Measurements from ENCODE around the gene FOXJ3. TPM values are rescaled to one million over a fixed set of nuclear protein-coding genes. Genes with fewer than 3 reads are reported as not detected.

FOXJ3 gene
- total RNA-seq, 1 donor from 2014 or later, result 50.1 TPM

- DNase-seq (ENCODE audit: low spot score), result no peak
- Mint-ChIP-seq H3K4me1 (ENCODE audit: low read depth) (peaks cover 8% of the 10 kb centered on the region), H3K36me3 (ENCODE audit: low read depth) (peaks cover 6% of the 10 kb centered on the region), H3K9me3 (peaks cover 34% of the 10 kb centered on the region), H3K27me3 (ENCODE audit: insufficient read depth) (peaks cover 9% of the 10 kb centered on the region), H3K4me3 (no peak overlapping the region), H3K27ac (no peak overlapping the region)
- intact Hi-C loops (cut with micrococcal nuclease), result no loop called here
These were observed 172.9 kb downstream of the FOXJ3 start for GRCh38 chr1:42162181-42162580.

GRCh38 chr1:42158189-42158588 is 176.8 kb downstream of the FOXJ3 start:
- intact Hi-C loops (cut with micrococcal nuclease), result no loop called here
- H3K4me3 Mint-ChIP-seq, result no peak overlapping the region
- peaks cover 8% of the 10 kb centered on the region for H3K4me1 Mint-ChIP-seq (ENCODE audit: low read depth)
- no peak overlapping the region for H3K27ac Mint-ChIP-seq
- DNase-seq (ENCODE audit: low spot score), result no peak
- peaks cover 9% of the 10 kb centered on the region for H3K27me3 Mint-ChIP-seq (ENCODE audit: insufficient read depth)
- H3K36me3 Mint-ChIP-seq (ENCODE audit: low read depth), result peaks cover 6% of the 10 kb centered on the region
- H3K9me3 Mint-ChIP-seq, result peaks cover 34% of the 10 kb centered on the region

GRCh38 chr1:42157667-42158066 is 177.4 kb downstream of the FOXJ3 start:
- H3K4me3 Mint-ChIP-seq, result no peak overlapping the region
- H3K4me1 Mint-ChIP-seq (ENCODE audit: low read depth), result peaks cover 8% of the 10 kb centered on the region
- peaks cover 9% of the 10 kb centered on the region for H3K27me3 Mint-ChIP-seq (ENCODE audit: insufficient read depth)
- H3K27ac Mint-ChIP-seq, result no peak overlapping the region
- intact Hi-C loops (cut with micrococcal nuclease), result no loop called here
- peaks cover 6% of the 10 kb centered on the region for H3K36me3 Mint-ChIP-seq (ENCODE audit: low read depth)
- no peak for DNase-seq (ENCODE audit: low spot score)
- H3K9me3 Mint-ChIP-seq, result peaks cover 34% of the 10 kb centered on the region

GRCh38 chr1:42155362-42155761 is 179.7 kb downstream of the FOXJ3 start:
- Mint-ChIP-seq H3K9me3 (peaks cover 14% of the 10 kb centered on the region), H3K27ac (no peak overlapping the region), H3K27me3 (ENCODE audit: insufficient read depth) (peaks cover 7% of the 10 kb centered on the region), H3K4me3 (no peak overlapping the region), H3K4me1 (ENCODE audit: low read depth) (peaks cover 8% of the 10 kb centered on the region), H3K36me3 (ENCODE audit: low read depth) (no peaks in the 10 kb centered on the region)
- intact Hi-C loops (cut with micrococcal nuclease), result no loop called here
- no peak for DNase-seq (ENCODE audit: low spot score)

GRCh38 chr1:42154685-42155084 is 180.3 kb downstream of the FOXJ3 start:
- H3K27me3 Mint-ChIP-seq (ENCODE audit: insufficient read depth), result peaks cover 6% of the 10 kb centered on the region
- peaks cover 8% of the 10 kb centered on the region for H3K4me1 Mint-ChIP-seq (ENCODE audit: low read depth)
- no peaks in the 10 kb centered on the region for H3K36me3 Mint-ChIP-seq (ENCODE audit: low read depth)
- H3K4me3 Mint-ChIP-seq, result no peak overlapping the region
- H3K27ac Mint-ChIP-seq, result no peak overlapping the region
- intact Hi-C loops (cut with micrococcal nuclease), result no loop called here
- peaks cover 8% of the 10 kb centered on the region for H3K9me3 Mint-ChIP-seq
- no peak for DNase-seq (ENCODE audit: low spot score)

- intact Hi-C loops (cut with micrococcal nuclease), result no loop called here
- no peaks in the 10 kb centered on the region for H3K36me3 Mint-ChIP-seq (ENCODE audit: low read depth)
- H3K27me3 Mint-ChIP-seq (ENCODE audit: insufficient read depth), result no peaks in the 10 kb centered on the region
- H3K9me3 Mint-ChIP-seq, result peaks cover 3% of the 10 kb centered on the region
- no peak overlapping the region for H3K27ac Mint-ChIP-seq
- peaks cover 8% of the 10 kb centered on the region for H3K4me1 Mint-ChIP-seq (ENCODE audit: low read depth)
- H3K4me3 Mint-ChIP-seq, result no peak overlapping the region
- DNase-seq (ENCODE audit: low spot score), result no peak
These were observed 181.4 kb downstream of the FOXJ3 start for GRCh38 chr1:42153624-42154023.

GRCh38 chr1:42152907-42153600 is 182.0 kb downstream of the FOXJ3 start, which contains the start of gene GUCA2B:
Gene GUCA2B (plus strand): TSS chr1:42153410. CDS start chr1:42153451, 41 bp downstream.
- Mint-ChIP-seq H3K9me3 (peaks cover 3% of the 10 kb centered on the region), H3K36me3 (ENCODE audit: low read depth) (no peaks in the 10 kb centered on the region), H3K27me3 (ENCODE audit: insufficient read depth) (no peaks in the 10 kb centered on the region), H3K4me3 (no peak within 1 kb of the TSS), H3K27ac (no peak within 1 kb of the TSS), H3K4me1 (ENCODE audit: low read depth) (peaks cover 7% of the 10 kb centered on the region)
- DNase-seq (ENCODE audit: low spot score), result no peak
- intact Hi-C loops (cut with micrococcal nuclease), result no loop called here

- Mint-ChIP-seq H3K4me1 (ENCODE audit: low read depth) (no peaks in the 10 kb centered on the region), H3K4me3 (no peak overlapping the region), H3K27ac (no peak overlapping the region), H3K9me3 (no peaks in the 10 kb centered on the region), H3K27me3 (ENCODE audit: insufficient read depth) (no peaks in the 10 kb centered on the region), H3K36me3 (ENCODE audit: low read depth) (no peaks in the 10 kb centered on the region)
- intact Hi-C loops (cut with micrococcal nuclease), result no loop called here
- no peak for DNase-seq (ENCODE audit: low spot score)
These were observed 182.9 kb downstream of the FOXJ3 start for GRCh38 chr1:42152119-42152518.

GRCh38 chr1:42150651-42151050 is 184.4 kb downstream of the FOXJ3 start:
- H3K9me3 Mint-ChIP-seq, result no peaks in the 10 kb centered on the region
- intact Hi-C loops (cut with micrococcal nuclease), result no loop called here
- no peak overlapping the region for H3K4me3 Mint-ChIP-seq
- no peaks in the 10 kb centered on the region for H3K4me1 Mint-ChIP-seq (ENCODE audit: low read depth)
- no peak overlapping the region for H3K27ac Mint-ChIP-seq
- H3K36me3 Mint-ChIP-seq (ENCODE audit: low read depth), result no peaks in the 10 kb centered on the region
- no peaks in the 10 kb centered on the region for H3K27me3 Mint-ChIP-seq (ENCODE audit: insufficient read depth)
- no peak for DNase-seq (ENCODE audit: low spot score)

GRCh38 chr1:42148166-42148565 is 186.9 kb downstream of the FOXJ3 start:
- H3K27ac Mint-ChIP-seq, result no peak overlapping the region
- no peaks in the 10 kb centered on the region for H3K4me1 Mint-ChIP-seq (ENCODE audit: low read depth)
- no peaks in the 10 kb centered on the region for H3K36me3 Mint-ChIP-seq (ENCODE audit: low read depth)
- no peaks in the 10 kb centered on the region for H3K9me3 Mint-ChIP-seq
- intact Hi-C loops (cut with micrococcal nuclease), result loop anchor here (5.0 kb wide), 2 partner anchors 509 to 599 kb away; partner anchors contain the start of gene PPIH
- no peaks in the 10 kb centered on the region for H3K27me3 Mint-ChIP-seq (ENCODE audit: insufficient read depth)
- no peak overlapping the region for H3K4me3 Mint-ChIP-seq
- DNase-seq (ENCODE audit: low spot score), result no peak

GRCh38 chr1:42146626-42147320 is 188.3 kb downstream of the FOXJ3 start:
- H3K4me3 Mint-ChIP-seq, result no peak overlapping the region
- H3K36me3 Mint-ChIP-seq (ENCODE audit: low read depth), result no peaks in the 10 kb centered on the region
- peak; percentile 56 for DNase-seq (ENCODE audit: low spot score)
- no peaks in the 10 kb centered on the region for H3K9me3 Mint-ChIP-seq
- intact Hi-C loops (cut with micrococcal nuclease), result loop anchor here (1.0 to 5.0 kb wide), 3 partner anchors 27 to 601 kb away; partner anchors contain the start of gene PPIH
- no peak overlapping the region for H3K27ac Mint-ChIP-seq
- no peaks in the 10 kb centered on the region for H3K27me3 Mint-ChIP-seq (ENCODE audit: insufficient read depth)
- no peaks in the 10 kb centered on the region for H3K4me1 Mint-ChIP-seq (ENCODE audit: low read depth)

GRCh38 chr1:42145764-42146625 is 189.0 kb downstream of the FOXJ3 start:
- Mint-ChIP-seq H3K27ac (no peak overlapping the region), H3K4me3 (no peak overlapping the region), H3K4me1 (ENCODE audit: low read depth) (no peaks in the 10 kb centered on the region), H3K27me3 (ENCODE audit: insufficient read depth) (no peaks in the 10 kb centered on the region), H3K9me3 (no peaks in the 10 kb centered on the region), H3K36me3 (ENCODE audit: low read depth) (no peaks in the 10 kb centered on the region)
- no peak for DNase-seq (ENCODE audit: low spot score)
- intact Hi-C loops (cut with micrococcal nuclease), result loop anchor here (5.0 kb wide), 2 partner anchors 511 to 601 kb away; partner anchors contain the start of gene PPIH

GRCh38 chr1:42145389-42145716 is 189.7 kb downstream of the FOXJ3 start:
- Mint-ChIP-seq H3K9me3 (no peaks in the 10 kb centered on the region), H3K27me3 (ENCODE audit: insufficient read depth) (peaks cover 4% of the 10 kb centered on the region), H3K4me1 (ENCODE audit: low read depth) (no peaks in the 10 kb centered on the region), H3K36me3 (ENCODE audit: low read depth) (no peaks in the 10 kb centered on the region), H3K4me3 (no peak overlapping the region), H3K27ac (no peak overlapping the region)
- DNase-seq (ENCODE audit: low spot score), result no peak
- intact Hi-C loops (cut with micrococcal nuclease), result loop anchor here (5.0 kb wide), 2 partner anchors 512 to 602 kb away; partner anchors contain the start of gene PPIH
